Measurements from ENCODE around the gene IFI27. TPM values are rescaled to one million over a fixed set of nuclear protein-coding genes. Genes with fewer than 3 reads are reported as not detected.

The IFI27 gene
- polyA plus RNA-seq, 1 experiment, result 4.1 TPM

DNA sequence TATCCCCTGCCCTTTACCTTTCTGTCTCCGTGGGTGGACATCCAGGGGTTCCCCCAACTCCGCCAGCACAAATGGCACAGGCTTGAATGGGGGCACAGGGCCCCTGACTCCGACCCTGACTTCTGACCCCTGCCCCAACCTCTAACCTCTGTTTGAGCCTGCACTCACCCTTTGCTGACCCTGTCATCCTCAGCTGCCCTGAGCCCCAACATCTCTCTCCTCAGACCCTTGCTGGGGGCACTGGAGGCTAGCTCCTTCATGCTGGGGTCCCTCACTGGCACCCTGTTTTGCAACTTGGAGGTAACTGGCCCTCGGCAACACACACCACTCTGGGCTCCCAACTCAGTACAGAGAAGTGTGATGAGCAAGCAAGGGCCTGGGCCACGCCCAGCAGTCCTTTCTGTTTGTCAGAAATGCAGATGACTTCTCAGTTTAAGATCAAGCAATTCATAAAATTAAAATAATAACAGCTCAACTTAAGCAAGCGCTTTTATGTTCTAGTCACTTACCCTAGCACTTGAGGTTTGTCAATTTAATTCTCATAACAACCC lies 2.1 kb downstream of the IFI27 start:
- no peak overlapping the region for H3K4me3 ChIP-seq (ENCODE audit: low read depth, low read length)
- no peak for TF ChIP-seq CTCF (IDR thresholded peaks at IDR 0.05; ENCODE audit: insufficient read depth, low read depth, low read length)
- ChIA-PET CTCF (interaction anchor here (0.5 to 1.4 kb wide), 4 partner anchors 10 to 110 kb away, joined by 3 to 4 read pairs (median 3); no protein-coding TSS in a partner anchor), POLR2A (no interaction called here)
- no peaks in the 10 kb centered on the region for H3K36me3 ChIP-seq (ENCODE audit: control insufficient read depth, insufficient read depth, low read length)
- DNase-seq (ENCODE audit: low read depth), result no peak
- H3K27me3 ChIP-seq (ENCODE audit: control insufficient read depth, insufficient read depth, low read length), result no peaks in the 10 kb centered on the region; the same call in 1 of the 2 replicates

- CTCF ChIA-PET, result interaction anchor here (1.0 to 1.4 kb wide), 4 partner anchors 9 to 76 kb away, joined by 3 to 5 read pairs (median 4); no protein-coding TSS in a partner anchor
- TF ChIP-seq CTCF (IDR thresholded peaks at IDR 0.05; ENCODE audit: insufficient read depth, low read depth, low read length), result no peak
- Histone ChIP-seq H3K36me3 (ENCODE audit: control insufficient read depth, insufficient read depth, low read length) (no peaks in the 10 kb centered on the region), H3K4me3 (ENCODE audit: low read depth, low read length) (no peak overlapping the region), H3K27me3 (ENCODE audit: control insufficient read depth, insufficient read depth, low read length) (no peaks in the 10 kb centered on the region; the same call in 1 of the 2 replicates)
- POLR2A ChIA-PET, result no interaction called here
- DNase-seq (ENCODE audit: low read depth), result no peak
These were observed 2.5 kb downstream of the IFI27 start for GRCh38 chr14:94113073-94113472.

DNA sequence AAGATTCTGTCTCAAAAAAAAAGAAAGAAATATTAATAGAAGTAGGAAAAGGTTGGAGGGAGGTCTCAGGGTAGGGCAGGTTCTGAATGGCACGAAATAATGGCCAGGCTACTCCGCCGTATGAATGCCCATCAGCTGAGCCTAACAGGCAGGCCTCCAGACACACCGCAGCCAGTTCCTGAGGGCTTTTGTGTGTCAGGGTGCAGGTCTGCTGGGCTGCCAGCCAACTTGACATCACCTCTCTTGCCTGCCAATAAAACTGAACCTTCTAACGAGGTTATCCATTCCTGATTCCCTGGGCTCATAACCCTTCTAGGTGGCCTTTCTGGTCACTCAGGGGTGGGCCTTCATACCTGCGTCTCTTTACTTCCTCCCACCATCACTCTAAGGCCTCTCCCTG lies 3.0 kb downstream of the IFI27 start:
- ChIA-PET CTCF (interaction anchor here (0.6 to 1.5 kb wide), 6 partner anchors 9 to 87 kb away, joined by 3 to 5 read pairs (median 5); partner anchors contain the start of gene OTUB2), POLR2A (no interaction called here)
- no peak for TF ChIP-seq CTCF (IDR thresholded peaks at IDR 0.05; ENCODE audit: insufficient read depth, low read depth, low read length)
- Histone ChIP-seq H3K36me3 (ENCODE audit: control insufficient read depth, insufficient read depth, low read length) (no peaks in the 10 kb centered on the region), H3K27me3 (ENCODE audit: control insufficient read depth, insufficient read depth, low read length) (no peaks in the 10 kb centered on the region; the same call in 1 of the 2 replicates), H3K4me3 (ENCODE audit: low read depth, low read length) (no peak overlapping the region)
- no peak for DNase-seq (ENCODE audit: low read depth)

GRCh38 chr14:94113908-94114588 lies 3.5 kb downstream of the IFI27 start:
- no peak overlapping the region for H3K4me3 ChIP-seq (ENCODE audit: low read depth, low read length)
- H3K27me3 ChIP-seq (ENCODE audit: control insufficient read depth, insufficient read depth, low read length), result no peaks in the 10 kb centered on the region; the same call in 1 of the 2 replicates
- ChIA-PET CTCF (interaction anchor here (0.6 to 1.5 kb wide), 8 partner anchors 10 to 88 kb away, joined by 3 to 5 read pairs (median 5); partner anchors contain the start of gene OTUB2), POLR2A (no interaction called here)
- no peak for DNase-seq (ENCODE audit: low read depth)
- no peak for TF ChIP-seq CTCF (IDR thresholded peaks at IDR 0.05; ENCODE audit: insufficient read depth, low read depth, low read length)
- H3K36me3 ChIP-seq (ENCODE audit: control insufficient read depth, insufficient read depth, low read length), result no peaks in the 10 kb centered on the region

- ChIA-PET POLR2A (no interaction called here), CTCF (interaction anchor here (0.9 to 1.5 kb wide), 6 partner anchors 10 to 88 kb away, joined by 3 to 5 read pairs (median 5); partner anchors contain the start of gene OTUB2)
- H3K36me3 ChIP-seq (ENCODE audit: control insufficient read depth, insufficient read depth, low read length), result no peaks in the 10 kb centered on the region
- no peak for TF ChIP-seq CTCF (IDR thresholded peaks at IDR 0.05; ENCODE audit: insufficient read depth, low read depth, low read length)
- DNase-seq (ENCODE audit: low read depth), result no peak
- H3K27me3 ChIP-seq (ENCODE audit: control insufficient read depth, insufficient read depth, low read length), result no peaks in the 10 kb centered on the region; the same call in 1 of the 2 replicates
- H3K4me3 ChIP-seq (ENCODE audit: low read depth, low read length), result no peak overlapping the region
These were observed 4.1 kb downstream of the IFI27 start for GRCh38 chr14:94114589-94115057.
